NCI-H2107 treated with DMSO at 0.1 percent for 48 hours (cell line): ENCODE measurements around the gene SHISA9.
"Not testable (repeated sequence)": the region's sequence is repeated elsewhere in the genome, so short reads cannot be mapped to it uniquely, and the experiment has no call there.

Source experiments
- DNase-seq: peaks from one replicate; lab custom pipeline; 2025; ENCODE audit not compliant: unreplicated experiment; lab: John Stamatoyannopoulos, UW

SHISA9 gene

GRCh38 chr16:12901597-12902461 lies at the start of gene SHISA9:
TSS of gene SHISA9 (plus strand) at chr16:12901598.
- no peak for DNase-seq

GRCh38 chr16:12853972-12854371 lies 47.4 kb upstream of the SHISA9 start:
- no peak for DNase-seq

- DNase-seq = not testable (repeated sequence)
These were observed 44.0 kb upstream of the SHISA9 start for GRCh38 chr16:12857435-12857834.

- DNase-seq = no peak
These were observed 39.1 kb upstream of the SHISA9 start for GRCh38 chr16:12862327-12862726.

GRCh38 chr16:12862941-12863340 lies 38.5 kb upstream of the SHISA9 start:
- DNase-seq = no peak

- DNase-seq = no peak
These were observed 34.3 kb upstream of the SHISA9 start for GRCh38 chr16:12866981-12867551.

- peak; percentile 88 for DNase-seq
These were observed 33.2 kb upstream of the SHISA9 start for GRCh38 chr16:12868169-12868568.

- DNase-seq = peak; percentile 80
These were observed 32.6 kb upstream of the SHISA9 start for GRCh38 chr16:12868788-12869187.

- no peak for DNase-seq
These were observed 31.5 kb upstream of the SHISA9 start for GRCh38 chr16:12869698-12870427.

- DNase-seq = no peak
These were observed 29.6 kb upstream of the SHISA9 start for GRCh38 chr16:12871784-12872183.

- DNase-seq = peak; percentile 30
These were observed 27.2 kb upstream of the SHISA9 start for GRCh38 chr16:12874186-12874585.

- peak; percentile 95 for DNase-seq
These were observed 24.6 kb upstream of the SHISA9 start for GRCh38 chr16:12876778-12877177.

GRCh38 chr16:12878973-12879372 lies 22.4 kb upstream of the SHISA9 start:
- DNase-seq = no peak

GRCh38 chr16:12879812-12880211 lies 21.6 kb upstream of the SHISA9 start:
- no peak for DNase-seq

GRCh38 chr16:12881182-12881581 lies 20.2 kb upstream of the SHISA9 start:
- DNase-seq = peak; percentile 65

- DNase-seq = no peak
These were observed 19.7 kb upstream of the SHISA9 start for GRCh38 chr16:12881740-12882139.

- no peak for DNase-seq
These were observed 15.7 kb upstream of the SHISA9 start for GRCh38 chr16:12885742-12886141.

GRCh38 chr16:12891836-12892235 lies 9.6 kb upstream of the SHISA9 start:
- no peak for DNase-seq

GRCh38 chr16:12893050-12893750 lies 8.2 kb upstream of the SHISA9 start:
- no peak for DNase-seq

GRCh38 chr16:12896562-12896961 lies 4.8 kb upstream of the SHISA9 start:
- DNase-seq = no peak

GRCh38 chr16:12898551-12898950 lies 2.8 kb upstream of the SHISA9 start:
- peak; percentile 51 for DNase-seq
